ENCODE measurements around the gene KIAA1958. TPM values are rescaled to one million over a fixed set of nuclear protein-coding genes. Genes with fewer than 3 reads are reported as not detected.

The KIAA1958 gene
- total RNA-seq, 4 donors from 2014 or later, result 8.3 to 11.2 (median 9.6) TPM

- TF ChIP-seq CTCF (IDR thresholded peaks at IDR 0.05), result no peak
- TF ChIP-seq POLR2A (IDR thresholded peaks at IDR 0.05), result no peak
- WGBS, 2 donors, result 88 to 98% methylated on average over 1 of the region's 1 CpG
- DNase-seq, result no peak
Measured at GRCh38 chr9:112520069-112520468, 33.4 kb downstream of the KIAA1958 start.

GRCh38 chr9:112520656-112521055 is 34.0 kb downstream of the KIAA1958 start:
- TF ChIP-seq POLR2A (IDR thresholded peaks at IDR 0.05), result no peak
- no peak for TF ChIP-seq CTCF (IDR thresholded peaks at IDR 0.05)
- WGBS, 2 donors, result 63 to 64% methylated on average over 3 of the region's 3 CpGs
- DNase-seq, result no peak
- H3K9me3 ChIP-seq, result no peaks in the 10 kb centered on the region
- no peak overlapping the region for H3K4me3 ChIP-seq (replicated peaks in 1 of 3)
- H3K4me1 ChIP-seq, result no peaks in the 10 kb centered on the region
- intact Hi-C loops (cut with DNase I), result no loop called here
- no peak overlapping the region for H3K27ac ChIP-seq
- H3K27me3 ChIP-seq, result no peaks in the 10 kb centered on the region
- no peaks in the 10 kb centered on the region for H3K36me3 ChIP-seq

More at GRCh38 chr9:112520069-112520468, 33.4 kb downstream of the KIAA1958 start:
- Histone ChIP-seq H3K27me3 (no peaks in the 10 kb centered on the region), H3K36me3 (no peaks in the 10 kb centered on the region), H3K27ac (no peak overlapping the region), H3K4me1 (no peaks in the 10 kb centered on the region), H3K9me3 (no peaks in the 10 kb centered on the region), H3K4me3 (replicated peaks in 1 of 3) (no peak overlapping the region)
- intact Hi-C loops (cut with DNase I), result no loop called here

- Histone ChIP-seq H3K9me3 (no peaks in the 10 kb centered on the region), H3K4me1 (no peaks in the 10 kb centered on the region), H3K4me3 (replicated peaks in 1 of 3) (no peak overlapping the region), H3K27me3 (no peaks in the 10 kb centered on the region), H3K27ac (no peak overlapping the region), H3K36me3 (no peaks in the 10 kb centered on the region)
- intact Hi-C loops (cut with DNase I), result no loop called here
- no peak for TF ChIP-seq POLR2A (IDR thresholded peaks at IDR 0.05)
- no peak for TF ChIP-seq CTCF (IDR thresholded peaks at IDR 0.05)
- WGBS, 2 donors, result 89 to 95% methylated on average over 1 of the region's 1 CpG
- no peak for DNase-seq
Measured at GRCh38 chr9:112526973-112527372, 40.3 kb downstream of the KIAA1958 start.

- no peak overlapping the region for H3K4me3 ChIP-seq (replicated peaks in 1 of 3)
- H3K27me3 ChIP-seq, result no peaks in the 10 kb centered on the region
- H3K36me3 ChIP-seq, result no peaks in the 10 kb centered on the region
- WGBS, 2 donors, result 72 to 79% methylated on average over 2 of the region's 2 CpGs
- H3K9me3 ChIP-seq, result no peaks in the 10 kb centered on the region
- H3K4me1 ChIP-seq, result no peaks in the 10 kb centered on the region
- no peak for DNase-seq
- no peak overlapping the region for H3K27ac ChIP-seq
- intact Hi-C loops (cut with DNase I), result no loop called here
- TF ChIP-seq CTCF (IDR thresholded peaks at IDR 0.05), result no peak
- no peak for TF ChIP-seq POLR2A (IDR thresholded peaks at IDR 0.05)
Measured at GRCh38 chr9:112527959-112528358, 41.3 kb downstream of the KIAA1958 start.

GRCh38 chr9:112529316-112529715 is 42.7 kb downstream of the KIAA1958 start:
- Histone ChIP-seq H3K4me3 (replicated peaks in 1 of 3) (no peak overlapping the region), H3K27ac (no peak overlapping the region), H3K36me3 (no peaks in the 10 kb centered on the region), H3K9me3 (no peaks in the 10 kb centered on the region), H3K4me1 (no peaks in the 10 kb centered on the region), H3K27me3 (no peaks in the 10 kb centered on the region)
- DNase-seq, result no peak
- no peak for TF ChIP-seq POLR2A (IDR thresholded peaks at IDR 0.05)
- TF ChIP-seq CTCF (IDR thresholded peaks at IDR 0.05), result no peak
- WGBS, 2 donors, result 95 to 97% methylated on average over 2 of the region's 2 CpGs
- intact Hi-C loops (cut with DNase I), result no loop called here
